MCF 10A (cell line): ENCODE data around the gene NES. TPM values are rescaled to one million over a fixed set of nuclear protein-coding genes. Genes with fewer than 3 reads are reported as not detected.

Source experiments
- Bru-seq: library from RNA; stranded (reverse); fragments of 400-500 nt; gene quantifications from one replicate; lab custom pipeline; 2021; lab: Mats Ljungman, UMichigan
- BruChase-seq, 2 experiments: library from RNA; stranded (reverse); fragments of 400-500 nt; gene quantifications; one replicate each; lab custom pipeline; 2021; lab: Mats Ljungman, UMichigan
- BruUV-seq: library from RNA; stranded (reverse); fragments of 400-500 nt; replicated peaks from 2 replicates; lab custom pipeline; 2021; lab: Mats Ljungman, UMichigan
- CTCF ChIA-PET: fragments of 300-600 bp; sonication (Branson Sonifier 250); formaldehyde crosslinking; extraction: SDS; loops from one replicate; lab custom pipeline; 2021; ENCODE audit warnings: antibody characterized with exemption, inconsistent platforms; lab: Yijun Ruan, JAX
- POLR2A ChIA-PET: fragments of 300-600, 350-650 bp; sonication (Branson Sonifier 250); formaldehyde crosslinking; extraction: SDS; loops from one replicate; lab custom pipeline; 2020; ENCODE audit warnings: antibody characterized with exemption, inconsistent platforms; lab: Yijun Ruan, JAX
- DNase-seq: peaks from one replicate; pipeline ENCODE4 v3.0.0-alpha.2; 2018; ENCODE audit not compliant: unreplicated experiment
- H3K27ac Mint-ChIP-seq: one replicate; pipeline ENCODE4 v1.8.0; 2022; ENCODE audit warnings: mild to moderate bottlenecking, low read depth, mixed read lengths; ENCODE audit not compliant: unreplicated experiment
- H3K27me3 Mint-ChIP-seq: one replicate; pipeline ENCODE4 v1.8.0; 2022; ENCODE audit warnings: mixed read lengths; ENCODE audit not compliant: insufficient read depth, unreplicated experiment
- H3K36me3 Mint-ChIP-seq: one replicate; pipeline ENCODE4 v1.8.0; 2022; ENCODE audit warnings: mild to moderate bottlenecking, moderate library complexity, mixed read lengths; ENCODE audit not compliant: insufficient read depth, unreplicated experiment
- H3K4me1 Mint-ChIP-seq: one replicate; pipeline ENCODE4 v1.8.0; 2022; ENCODE audit warnings: mixed read lengths; ENCODE audit not compliant: insufficient read depth, unreplicated experiment
- H3K4me3 Mint-ChIP-seq: one replicate; pipeline ENCODE4 v1.8.0; 2022; ENCODE audit warnings: mild to moderate bottlenecking, moderate library complexity, mixed read lengths; ENCODE audit not compliant: unreplicated experiment
- H3K9me3 Mint-ChIP-seq: one replicate; pipeline ENCODE4 v1.8.0; 2022; ENCODE audit warnings: mixed read lengths; ENCODE audit not compliant: unreplicated experiment
- intact Hi-C: fragments of 100-400 bp; cut with micrococcal nuclease; formaldehyde crosslinking; loops from 2 replicates; pipeline ENCODE4 v1.14.1; 2022
- long read RNA-seq: library from polyadenylated mRNA; stranded (forward); transcript quantifications from one replicate; pipeline ENCODE4 v2.0.0, GENCODE V29; 2022
- total RNA-seq: library from RNA; stranded (reverse); gene quantifications from 2 replicates; pipeline ENCODE4 v1.2.3, GENCODE V29; 2022
- TF ChIP-seq, protein P1 (sequence below): fragments of 200-600 bp; IDR thresholded peaks from one replicate; pipeline ENCODE4 v1.8.0; 2022; ENCODE audit warnings: antibody characterized with exemption, mild to moderate bottlenecking; ENCODE audit not compliant: unreplicated experiment

Gene NES, protein sequence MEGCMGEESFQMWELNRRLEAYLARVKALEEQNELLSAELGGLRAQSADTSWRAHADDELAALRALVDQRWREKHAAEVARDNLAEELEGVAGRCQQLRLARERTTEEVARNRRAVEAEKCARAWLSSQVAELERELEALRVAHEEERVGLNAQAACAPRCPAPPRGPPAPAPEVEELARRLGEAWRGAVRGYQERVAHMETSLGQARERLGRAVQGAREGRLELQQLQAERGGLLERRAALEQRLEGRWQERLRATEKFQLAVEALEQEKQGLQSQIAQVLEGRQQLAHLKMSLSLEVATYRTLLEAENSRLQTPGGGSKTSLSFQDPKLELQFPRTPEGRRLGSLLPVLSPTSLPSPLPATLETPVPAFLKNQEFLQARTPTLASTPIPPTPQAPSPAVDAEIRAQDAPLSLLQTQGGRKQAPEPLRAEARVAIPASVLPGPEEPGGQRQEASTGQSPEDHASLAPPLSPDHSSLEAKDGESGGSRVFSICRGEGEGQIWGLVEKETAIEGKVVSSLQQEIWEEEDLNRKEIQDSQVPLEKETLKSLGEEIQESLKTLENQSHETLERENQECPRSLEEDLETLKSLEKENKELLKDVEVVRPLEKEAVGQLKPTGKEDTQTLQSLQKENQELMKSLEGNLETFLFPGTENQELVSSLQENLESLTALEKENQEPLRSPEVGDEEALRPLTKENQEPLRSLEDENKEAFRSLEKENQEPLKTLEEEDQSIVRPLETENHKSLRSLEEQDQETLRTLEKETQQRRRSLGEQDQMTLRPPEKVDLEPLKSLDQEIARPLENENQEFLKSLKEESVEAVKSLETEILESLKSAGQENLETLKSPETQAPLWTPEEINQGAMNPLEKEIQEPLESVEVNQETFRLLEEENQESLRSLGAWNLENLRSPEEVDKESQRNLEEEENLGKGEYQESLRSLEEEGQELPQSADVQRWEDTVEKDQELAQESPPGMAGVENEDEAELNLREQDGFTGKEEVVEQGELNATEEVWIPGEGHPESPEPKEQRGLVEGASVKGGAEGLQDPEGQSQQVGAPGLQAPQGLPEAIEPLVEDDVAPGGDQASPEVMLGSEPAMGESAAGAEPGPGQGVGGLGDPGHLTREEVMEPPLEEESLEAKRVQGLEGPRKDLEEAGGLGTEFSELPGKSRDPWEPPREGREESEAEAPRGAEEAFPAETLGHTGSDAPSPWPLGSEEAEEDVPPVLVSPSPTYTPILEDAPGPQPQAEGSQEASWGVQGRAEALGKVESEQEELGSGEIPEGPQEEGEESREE (N-terminal part only)
- total RNA-seq, result not detected in 2 replicates
- Bru-seq, nascent RNA, result percentile 9 among the genes with signal in this experiment
- percentile 9 among the genes with signal in this experiment for BruChase-seq, experiment 1, labeled RNA remaining after a 6-hour chase
- percentile 9 among the genes with signal in this experiment for BruChase-seq, experiment 2, labeled RNA remaining after a 2-hour chase
- long read RNA-seq, result 0 reads

DNA sequence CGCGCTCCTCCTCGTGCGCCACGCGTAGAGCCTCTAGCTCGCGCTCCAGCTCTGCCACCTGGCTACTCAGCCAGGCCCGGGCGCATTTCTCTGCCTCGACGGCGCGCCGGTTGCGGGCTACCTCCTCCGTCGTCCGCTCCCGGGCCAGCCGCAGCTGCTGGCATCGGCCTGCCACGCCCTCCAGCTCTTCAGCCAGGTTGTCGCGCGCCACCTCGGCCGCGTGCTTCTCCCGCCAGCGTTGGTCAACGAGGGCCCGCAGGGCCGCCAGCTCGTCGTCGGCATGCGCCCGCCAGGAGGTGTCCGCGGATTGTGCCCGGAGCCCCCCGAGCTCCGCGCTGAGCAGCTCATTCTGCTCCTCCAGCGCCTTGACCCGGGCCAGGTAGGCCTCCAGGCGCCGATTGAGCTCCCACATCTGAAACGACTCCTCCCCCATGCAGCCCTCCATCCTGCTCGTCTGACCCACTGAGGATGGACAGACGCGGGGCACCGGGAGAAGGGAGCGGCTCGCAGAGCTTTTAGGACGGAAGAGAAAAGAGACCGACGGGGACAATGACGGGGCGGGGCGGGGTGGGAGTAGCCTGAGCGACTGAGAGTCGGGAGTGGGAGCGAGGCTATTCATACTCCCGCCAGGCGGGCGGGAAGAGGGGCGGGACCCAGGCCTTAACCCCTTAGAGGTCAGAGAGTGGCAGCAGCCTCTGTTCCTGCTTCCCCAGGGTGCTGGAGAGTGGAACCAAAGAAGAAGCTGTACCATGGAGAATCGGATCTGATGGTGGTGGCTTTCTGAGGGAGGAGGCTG lies at the start of gene NES:
NES (minus strand) TSS at position 588 of the 796 bp plus-strand sequence; CDS start at position 445, 143 bp downstream.
- CTCF ChIA-PET, result interaction anchor here (0.6 to 47.2 kb wide), 27 partner anchors 9 to 1864 kb away, joined by 3 to 2415 read pairs (median 4); partner anchors contain the start of genes CRABP2, ISG20L2 and METTL25B
- peaks cover 55% of the 10 kb centered on the region for H3K27me3 Mint-ChIP-seq
- no peak within 1 kb of the TSS for H3K4me3 Mint-ChIP-seq
- TF ChIP-seq, protein P1, sequence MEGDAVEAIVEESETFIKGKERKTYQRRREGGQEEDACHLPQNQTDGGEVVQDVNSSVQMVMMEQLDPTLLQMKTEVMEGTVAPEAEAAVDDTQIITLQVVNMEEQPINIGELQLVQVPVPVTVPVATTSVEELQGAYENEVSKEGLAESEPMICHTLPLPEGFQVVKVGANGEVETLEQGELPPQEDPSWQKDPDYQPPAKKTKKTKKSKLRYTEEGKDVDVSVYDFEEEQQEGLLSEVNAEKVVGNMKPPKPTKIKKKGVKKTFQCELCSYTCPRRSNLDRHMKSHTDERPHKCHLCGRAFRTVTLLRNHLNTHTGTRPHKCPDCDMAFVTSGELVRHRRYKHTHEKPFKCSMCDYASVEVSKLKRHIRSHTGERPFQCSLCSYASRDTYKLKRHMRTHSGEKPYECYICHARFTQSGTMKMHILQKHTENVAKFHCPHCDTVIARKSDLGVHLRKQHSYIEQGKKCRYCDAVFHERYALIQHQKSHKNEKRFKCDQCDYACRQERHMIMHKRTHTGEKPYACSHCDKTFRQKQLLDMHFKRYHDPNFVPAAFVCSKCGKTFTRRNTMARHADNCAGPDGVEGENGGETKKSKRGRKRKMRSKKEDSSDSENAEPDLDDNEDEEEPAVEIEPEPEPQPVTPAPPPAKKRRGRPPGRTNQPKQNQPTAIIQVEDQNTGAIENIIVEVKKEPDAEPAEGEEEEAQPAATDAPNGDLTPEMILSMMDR, result no peak
- H3K36me3 Mint-ChIP-seq, result peaks cover 5% of the 10 kb centered on the region
- POLR2A ChIA-PET, result interaction anchor here (0.6 to 3.5 kb wide), 3 partner anchors 9 to 55 kb away, joined by 3 to 19 read pairs (median 5); no protein-coding TSS in a partner anchor
- H3K9me3 Mint-ChIP-seq, result no peaks in the 10 kb centered on the region
- no TSS peak for BruUV-seq
- H3K27ac Mint-ChIP-seq, result no peak within 1 kb of the TSS
- no peak for DNase-seq
- peaks cover 6% of the 10 kb centered on the region for H3K4me1 Mint-ChIP-seq
- intact Hi-C loops, result no loop called here

DNA sequence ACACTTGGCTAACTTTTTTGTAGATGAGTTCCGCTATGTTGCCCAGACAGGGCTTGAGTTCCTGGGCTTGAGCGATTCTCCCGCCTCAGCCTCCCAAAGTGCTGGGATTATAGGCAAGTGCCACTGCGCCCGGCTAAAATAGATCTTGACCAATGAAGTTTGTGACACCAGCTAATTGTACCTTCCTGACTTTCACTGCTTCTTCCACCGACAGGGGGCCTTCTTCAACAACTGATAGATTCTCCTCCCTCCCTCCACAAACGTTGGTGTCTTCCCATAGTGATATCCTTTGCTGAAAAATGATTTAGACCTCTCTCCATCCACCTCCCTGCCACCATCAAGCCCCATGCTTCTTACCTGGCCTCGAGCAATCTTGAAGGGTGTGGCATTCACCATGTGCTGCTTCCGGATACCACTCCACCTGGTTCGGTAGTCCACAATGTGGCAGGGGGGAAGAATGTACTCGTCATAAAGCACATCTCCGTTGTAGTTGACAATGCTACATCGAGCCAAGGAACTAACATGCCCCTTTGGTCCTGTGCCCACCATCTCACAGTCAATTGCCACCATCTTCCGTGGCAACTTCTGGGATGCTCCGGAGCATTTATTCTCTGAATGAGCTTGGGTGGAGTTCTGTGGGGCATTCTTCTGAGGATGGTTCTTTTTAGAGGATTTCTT lies 49.5 kb upstream of the NES start:
- peak; percentile 92 for DNase-seq
- peaks cover 13% of the 10 kb centered on the region for H3K36me3 Mint-ChIP-seq
- H3K27me3 Mint-ChIP-seq, result no peaks in the 10 kb centered on the region
- H3K4me1 Mint-ChIP-seq, result peaks cover 32% of the 10 kb centered on the region
- ChIA-PET CTCF (interaction anchor here (0.6 to 39.7 kb wide), 66 partner anchors 9 to 413 kb away, joined by 3 to 2415 read pairs (median 5); partner anchors contain the start of genes CCT3, CRABP2, HAPLN2 and HDGF), POLR2A (interaction anchor here (0.6 to 8.9 kb wide), 28 partner anchors 9 to 443 kb away, joined by 3 to 231 read pairs (median 6); partner anchors contain the start of genes HDGF, MRPL24, NAXE and PRCC)
- TF ChIP-seq, protein P1, result peak; percentile 84
- intact Hi-C loops, result loop anchor here (1.0 kb wide), 9 partner anchors 16 to 201 kb away; partner anchors contain the start of genes HDGF, NTRK1 and PRCC
- H3K27ac Mint-ChIP-seq, result no peak overlapping the region
- H3K4me3 Mint-ChIP-seq, result no peak overlapping the region
- H3K9me3 Mint-ChIP-seq, result no peaks in the 10 kb centered on the region
- no TSS peak for BruUV-seq
